GM19351 (cell line): Measurements from ENCODE around the gene OCA2.

Experiments used
- ATAC-seq: cut with Tn5 transposase; IDR thresholded peaks from one replicate; pipeline ENCODE4 v1.9.1; 2021; ENCODE audit warnings: mild to moderate bottlenecking, moderate library complexity; ENCODE audit not compliant: unreplicated experiment

The OCA2 gene

DNA sequence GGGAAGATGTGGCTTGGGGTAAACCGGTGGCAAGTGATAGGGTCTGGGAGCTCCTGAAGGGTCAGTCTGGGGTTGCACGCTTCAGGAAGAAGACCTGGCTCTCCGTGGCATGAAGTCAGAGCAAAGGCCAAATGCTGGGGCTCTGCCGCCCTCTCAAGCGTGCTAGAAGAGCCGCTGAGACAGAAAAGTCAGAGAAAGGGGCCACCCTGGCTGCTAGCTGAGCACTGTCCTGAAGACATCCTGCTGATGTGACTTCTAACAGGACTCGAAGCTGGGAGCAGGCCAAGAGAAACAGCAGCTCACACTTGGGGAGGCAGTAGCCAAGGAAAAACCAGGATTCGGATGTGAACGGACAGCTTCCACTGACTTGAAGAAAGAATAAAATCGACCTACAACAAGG lies 270.4 kb downstream of the OCA2 start:
- no peak for ATAC-seq

DNA sequence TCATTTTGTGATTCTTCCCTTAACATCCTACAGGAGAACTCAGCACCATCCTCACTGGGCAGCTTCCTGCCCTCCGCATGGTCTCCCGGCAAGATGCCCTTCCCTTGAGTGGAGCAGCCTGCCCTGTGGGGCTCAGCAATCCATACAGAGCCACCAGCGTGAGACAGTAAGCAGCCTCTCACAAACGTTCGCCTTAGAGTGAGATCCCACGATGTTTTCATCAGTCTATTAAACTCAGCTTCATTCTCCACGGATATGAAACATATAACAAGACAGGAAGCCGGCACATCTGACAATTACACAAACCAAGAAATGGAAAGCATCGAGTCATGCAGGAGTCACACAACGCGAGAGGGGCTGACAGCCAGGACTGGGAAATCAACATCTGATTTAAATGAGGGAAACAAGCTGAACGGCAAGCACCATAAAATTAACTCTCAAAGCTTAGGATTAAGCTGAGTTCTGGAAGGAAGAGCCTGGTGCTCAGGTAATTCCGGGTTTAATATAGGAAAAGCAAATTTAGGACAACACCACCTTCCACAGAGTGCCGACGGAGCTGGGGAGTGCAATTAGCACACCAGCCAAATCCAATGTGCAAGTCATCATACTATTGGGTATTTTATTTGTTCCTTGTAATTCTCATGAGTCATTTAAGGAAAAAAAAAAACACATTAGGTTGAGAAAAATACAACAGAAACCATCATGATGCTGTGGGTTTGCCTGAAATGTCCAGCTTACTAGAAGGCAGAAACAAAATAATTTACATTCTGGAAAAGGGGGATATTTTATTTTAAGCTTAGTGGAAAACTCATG lies 272.0 kb downstream of the OCA2 start:
- ATAC-seq = no peak

- no peak for ATAC-seq
Observed at GRCh38 chr15:27826411-27826810, 272.7 kb downstream of the OCA2 start.

DNA sequence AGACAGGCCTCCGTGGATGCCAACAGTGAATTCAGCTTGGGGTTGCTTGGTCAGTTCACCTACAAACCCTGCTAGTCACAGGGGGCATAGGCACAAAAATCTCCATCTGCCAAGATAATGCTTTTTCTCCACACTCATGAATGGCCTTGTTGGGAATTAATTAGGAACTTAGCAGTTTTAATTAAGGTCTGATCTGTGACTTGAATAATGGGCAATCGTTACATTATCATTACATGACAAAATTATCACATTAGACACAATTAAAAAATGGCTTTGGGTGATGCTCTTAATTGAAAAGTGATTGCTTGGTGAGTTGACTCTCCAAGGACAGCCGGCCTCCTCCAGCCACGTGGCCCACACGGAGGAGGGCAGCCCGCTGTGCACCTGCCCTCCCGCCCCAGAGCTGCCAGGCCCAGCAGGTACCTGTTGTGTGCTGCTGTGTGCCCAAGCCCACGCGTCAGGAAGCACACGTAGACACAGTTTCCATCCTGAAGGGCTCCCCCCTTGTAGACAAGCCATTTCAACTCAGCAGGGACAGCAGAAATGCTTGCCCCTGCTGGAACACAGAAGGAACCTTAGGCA lies 274.2 kb downstream of the OCA2 start:
- ATAC-seq = no peak

DNA sequence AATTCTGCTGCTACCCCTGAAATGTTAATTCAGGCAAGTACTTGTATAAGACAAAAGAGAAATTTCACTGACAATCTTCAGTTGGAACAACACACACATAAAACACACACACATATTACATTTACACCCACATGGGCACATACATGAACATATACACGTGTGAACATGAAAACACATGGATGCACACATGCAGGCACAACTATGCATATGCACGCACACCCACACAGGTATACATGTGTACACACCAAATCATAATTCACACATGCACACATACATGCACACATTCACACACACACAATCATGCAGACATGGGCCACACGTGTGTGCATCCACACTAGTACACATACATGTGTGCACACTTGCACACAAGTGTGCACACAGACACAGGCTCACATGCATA lies 277.8 kb downstream of the OCA2 start:
- no peak for ATAC-seq

DNA sequence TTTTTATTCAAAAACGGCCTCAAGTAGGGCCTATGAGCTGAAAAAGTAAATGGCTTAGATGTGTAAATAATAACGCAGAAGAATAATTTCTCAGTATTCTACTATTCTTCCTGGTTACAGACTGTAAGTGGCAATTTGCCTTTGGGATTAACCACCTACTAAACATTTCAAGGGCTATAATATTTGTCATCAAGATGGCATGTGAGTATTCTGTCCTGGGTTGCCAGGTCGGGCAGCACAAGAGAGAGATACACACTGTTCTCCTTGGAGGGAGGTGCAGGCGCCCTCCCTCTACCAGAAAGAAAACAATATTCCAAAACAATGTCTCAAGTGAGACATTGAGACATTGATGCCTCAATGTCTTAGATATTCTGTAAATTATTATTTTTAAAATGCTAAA lies 278.4 kb downstream of the OCA2 start:
- ATAC-seq = no peak

- ATAC-seq = no peak
Observed at GRCh38 chr15:27820232-27820631, 278.9 kb downstream of the OCA2 start.

- ATAC-seq = no peak
Observed at GRCh38 chr15:27817258-27817657, 281.9 kb downstream of the OCA2 start.

GRCh38 chr15:27816790-27817189 lies 282.3 kb downstream of the OCA2 start:
- ATAC-seq = no peak

DNA sequence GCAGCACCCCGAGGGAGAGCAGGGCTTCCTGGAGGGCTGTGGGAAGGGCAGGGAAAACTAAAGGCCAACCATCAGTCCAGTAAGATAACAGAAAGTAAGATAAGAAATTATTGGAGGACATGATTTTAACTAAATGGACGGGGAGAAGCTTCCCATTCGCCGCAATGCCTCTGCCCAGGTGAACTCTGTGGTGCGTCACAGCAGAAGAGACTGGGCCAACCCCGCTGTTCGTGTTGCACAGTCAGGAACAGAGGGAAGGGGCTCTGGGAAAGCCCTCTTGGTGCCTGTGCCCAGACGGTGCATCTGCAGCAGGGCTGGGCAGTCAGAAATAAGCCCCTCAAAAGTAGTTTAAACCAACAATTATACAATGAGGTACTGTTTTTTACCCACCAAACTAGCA lies 284.1 kb downstream of the OCA2 start:
- no peak for ATAC-seq

DNA sequence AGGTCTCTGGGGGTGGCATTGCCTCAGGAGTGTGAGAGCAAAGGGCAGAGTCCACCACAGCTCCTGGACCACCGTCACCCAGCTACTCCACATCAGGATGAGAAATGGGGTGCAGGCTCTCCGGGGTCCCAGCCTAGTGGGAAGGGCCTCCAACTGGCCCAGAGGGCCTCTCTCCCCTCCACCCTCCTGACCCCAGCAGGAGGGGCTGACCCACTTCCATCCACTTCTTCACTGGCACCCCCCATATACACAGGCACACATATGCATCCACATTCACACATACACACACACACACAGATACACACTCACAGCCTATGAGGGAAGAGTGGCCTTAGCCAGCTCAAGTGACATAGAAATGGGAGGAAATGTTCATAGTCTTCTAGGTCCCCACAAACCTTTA lies 286.0 kb downstream of the OCA2 start:
- no peak for ATAC-seq

DNA sequence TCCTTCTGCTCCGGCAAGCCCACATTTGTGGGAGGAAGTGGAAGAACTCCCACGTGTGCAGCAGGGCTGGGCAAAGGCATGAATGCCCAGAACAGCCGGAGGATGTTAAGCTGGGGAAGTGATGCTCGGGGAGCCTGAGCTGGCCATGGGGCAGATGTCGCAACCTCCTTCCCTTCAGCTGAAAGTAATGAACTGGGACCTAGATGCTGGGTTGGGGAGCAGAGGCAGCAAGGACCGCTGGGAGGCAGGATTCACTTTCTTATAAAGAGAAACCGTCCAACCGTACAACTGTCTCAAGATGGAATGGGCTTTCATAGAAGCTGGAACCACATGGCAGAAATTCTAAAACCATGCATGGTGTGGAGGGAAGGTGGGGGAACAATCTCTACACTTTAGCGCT lies 290.9 kb downstream of the OCA2 start:
- ATAC-seq = no peak

DNA sequence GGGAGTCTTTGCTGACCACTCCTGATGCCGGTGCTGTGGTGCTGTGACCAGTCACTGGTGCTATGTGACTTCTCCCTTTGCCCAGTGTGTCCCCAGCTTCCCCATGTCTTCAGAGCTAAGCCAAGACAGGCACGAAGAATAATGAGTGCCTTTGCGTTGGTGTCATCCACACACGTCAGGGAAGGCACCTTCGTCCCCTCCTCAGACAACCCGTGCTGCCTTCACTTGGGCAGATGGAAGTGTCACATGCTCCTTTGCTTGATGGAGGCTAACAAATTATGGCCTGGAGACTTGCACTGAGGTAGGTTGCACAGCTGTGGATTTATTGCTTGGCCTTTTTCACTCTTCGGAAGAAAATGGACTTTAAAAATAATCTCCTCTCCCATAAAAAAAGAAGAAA lies 291.8 kb downstream of the OCA2 start:
- ATAC-seq = no peak

DNA sequence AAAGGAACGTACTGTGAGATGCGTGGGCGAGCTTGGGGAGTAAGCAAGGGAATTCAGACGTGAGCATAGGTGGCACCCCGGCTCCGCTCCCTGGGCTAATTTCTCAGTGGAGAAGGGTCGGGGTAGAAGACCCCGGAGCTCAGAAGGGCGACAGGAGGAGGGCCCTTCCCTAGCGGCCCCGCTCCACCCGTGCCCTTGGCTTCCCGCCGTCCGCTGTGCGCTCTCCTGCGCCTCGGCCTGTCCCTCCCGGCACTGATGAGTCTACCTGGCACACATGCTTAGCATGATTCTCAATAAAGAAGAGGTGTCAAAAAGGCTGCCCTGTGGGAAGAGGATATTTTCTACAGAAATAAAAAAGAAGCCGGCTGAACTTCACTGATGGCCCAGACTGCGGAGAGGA lies 292.7 kb downstream of the OCA2 start:
- ATAC-seq = no peak

DNA sequence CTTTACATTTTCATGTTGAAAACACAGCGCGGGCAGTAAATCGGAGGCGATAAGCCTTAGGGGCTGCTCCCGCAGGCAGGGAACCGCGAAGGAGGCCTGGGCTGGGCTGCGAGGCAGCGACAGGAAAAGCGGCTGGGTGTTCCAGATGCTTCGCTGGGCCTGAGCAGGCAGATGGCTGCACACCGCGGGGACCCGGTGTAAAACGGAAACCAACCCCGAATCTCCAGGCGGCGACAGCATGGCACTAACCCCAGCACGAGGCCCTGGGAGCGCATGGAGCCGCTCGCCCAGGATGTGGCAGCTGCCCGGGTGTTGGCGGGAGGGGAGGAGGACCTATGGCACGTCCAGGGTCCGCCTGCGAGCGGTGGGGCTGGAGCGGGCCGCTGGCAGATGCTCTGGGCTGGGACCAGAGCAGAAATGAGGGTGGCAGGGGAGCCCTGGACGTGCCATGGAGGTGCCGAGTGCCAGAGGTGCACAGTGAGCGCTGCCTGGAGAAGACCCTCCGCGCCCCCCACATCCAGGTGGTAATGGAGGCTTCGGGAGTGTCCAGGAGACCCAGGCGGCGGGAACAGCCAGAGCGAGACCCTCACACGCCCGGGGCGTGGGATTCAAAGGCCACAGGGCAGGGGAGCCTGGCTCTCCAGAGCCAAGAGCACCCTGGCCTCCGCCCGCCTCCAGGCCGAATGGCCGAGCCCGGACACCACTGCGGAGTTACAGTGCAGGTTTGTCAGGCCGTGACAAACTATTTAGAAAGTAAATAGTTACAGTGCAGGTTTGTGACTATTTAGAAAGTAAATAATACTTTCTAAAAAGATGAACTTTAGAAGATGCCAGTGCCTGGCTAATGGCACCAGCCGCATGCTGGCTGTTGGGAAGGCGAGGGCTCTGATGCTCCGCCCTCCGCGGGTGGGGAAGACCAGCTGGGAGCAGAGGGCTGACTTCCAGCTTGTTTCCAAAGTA lies 293.6 kb downstream of the OCA2 start:
- no peak for ATAC-seq

DNA sequence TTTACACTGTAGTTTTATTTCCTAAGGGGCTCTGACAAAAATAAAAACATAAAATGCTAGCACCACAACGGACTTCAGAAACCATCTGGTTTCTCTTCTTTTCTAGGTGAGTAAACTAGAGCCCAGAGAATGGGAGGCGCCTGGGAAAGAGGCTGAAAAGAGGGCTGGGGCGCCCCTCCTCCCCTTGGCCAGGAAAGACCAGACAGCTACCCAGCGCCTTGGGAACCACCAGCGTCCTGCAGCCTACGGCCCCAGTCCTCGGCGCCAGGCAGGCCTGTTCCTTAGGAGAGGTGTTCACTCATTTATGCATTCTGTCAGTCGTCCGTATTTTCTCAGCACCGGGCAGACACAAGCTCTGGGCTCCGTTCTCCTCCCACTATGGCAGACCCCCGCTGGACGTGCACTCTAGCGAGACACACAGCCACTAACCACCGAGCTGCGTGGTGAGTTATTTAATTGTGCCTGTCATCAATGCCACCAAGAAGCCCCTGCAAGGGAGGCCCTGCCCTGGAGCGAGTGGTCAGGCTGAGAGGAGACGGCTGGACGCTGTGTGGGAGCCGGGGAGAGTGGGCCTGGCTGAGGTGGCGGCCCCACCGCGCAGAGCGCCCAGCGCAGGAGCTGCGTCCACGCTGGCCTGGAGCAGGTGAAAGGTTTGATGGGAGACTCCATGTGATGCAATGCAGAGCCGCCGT lies 294.4 kb downstream of the OCA2 start:
- no peak for ATAC-seq

- ATAC-seq = no peak
Observed at GRCh38 chr15:27798807-27799206, 300.3 kb downstream of the OCA2 start.

DNA sequence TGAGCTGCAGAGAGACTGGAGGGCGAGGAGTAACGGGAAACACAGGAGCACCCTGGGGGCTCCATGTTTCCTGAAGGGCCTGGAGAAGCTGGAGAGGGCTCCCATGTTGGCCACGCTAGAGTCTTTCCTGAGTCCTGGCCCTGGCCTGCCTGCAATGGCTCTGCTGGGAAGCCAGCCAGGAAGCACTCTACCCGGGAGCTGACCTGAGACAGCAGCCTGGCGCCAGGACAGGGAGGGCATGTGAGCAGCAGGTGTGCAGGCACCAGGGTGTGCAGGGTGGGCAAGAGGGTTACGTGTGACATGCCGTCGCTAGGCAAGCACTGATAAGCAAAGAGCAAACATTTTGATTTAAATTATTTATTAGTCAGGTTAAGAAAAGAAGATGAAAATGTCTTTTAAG lies 301.4 kb downstream of the OCA2 start:
- no peak for ATAC-seq

DNA sequence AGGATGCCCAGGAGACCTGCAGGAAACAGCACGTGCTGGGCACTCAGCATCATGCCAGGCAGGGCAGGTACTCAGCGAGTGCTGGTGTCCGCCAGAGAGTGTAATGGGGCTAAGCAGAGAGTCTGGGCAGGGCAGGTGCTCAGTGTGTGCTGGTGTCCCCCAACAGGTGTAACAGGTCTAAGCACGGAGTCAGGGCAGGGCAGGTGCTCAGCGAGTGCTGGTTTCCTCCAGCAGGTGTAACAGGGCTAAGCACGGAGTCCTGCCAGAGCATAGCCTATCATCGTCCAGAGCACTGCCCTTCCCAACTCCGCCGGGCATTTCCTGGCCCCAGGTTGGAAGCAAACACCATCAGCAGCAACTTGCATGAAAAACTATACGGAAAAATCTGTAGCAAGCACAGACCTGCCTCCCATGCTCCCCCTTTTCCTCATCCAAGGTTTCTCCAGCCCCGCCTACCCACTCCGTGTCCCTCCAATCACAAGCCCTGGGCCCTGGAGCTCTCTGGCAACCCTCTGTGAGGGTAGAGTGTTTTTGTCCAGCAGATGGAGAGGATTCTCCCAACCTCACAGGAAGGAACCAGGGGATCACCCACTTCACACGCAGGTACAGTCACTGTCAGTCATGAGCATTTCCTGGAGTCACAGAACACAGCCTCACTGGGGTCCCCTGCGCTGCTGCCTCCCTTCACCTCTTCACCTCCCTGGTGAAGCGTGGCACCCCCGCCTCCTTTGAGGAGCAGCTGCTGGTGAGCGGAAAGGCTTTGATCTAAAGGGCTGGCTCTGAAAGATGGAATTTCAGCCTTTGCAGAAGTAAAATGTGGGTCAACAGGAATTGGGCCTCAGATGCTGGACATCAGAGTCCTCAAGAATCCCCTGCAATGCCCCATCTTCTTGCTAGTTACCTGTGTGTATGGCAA lies 302.5 kb downstream of the OCA2 start:
- no peak for ATAC-seq

DNA sequence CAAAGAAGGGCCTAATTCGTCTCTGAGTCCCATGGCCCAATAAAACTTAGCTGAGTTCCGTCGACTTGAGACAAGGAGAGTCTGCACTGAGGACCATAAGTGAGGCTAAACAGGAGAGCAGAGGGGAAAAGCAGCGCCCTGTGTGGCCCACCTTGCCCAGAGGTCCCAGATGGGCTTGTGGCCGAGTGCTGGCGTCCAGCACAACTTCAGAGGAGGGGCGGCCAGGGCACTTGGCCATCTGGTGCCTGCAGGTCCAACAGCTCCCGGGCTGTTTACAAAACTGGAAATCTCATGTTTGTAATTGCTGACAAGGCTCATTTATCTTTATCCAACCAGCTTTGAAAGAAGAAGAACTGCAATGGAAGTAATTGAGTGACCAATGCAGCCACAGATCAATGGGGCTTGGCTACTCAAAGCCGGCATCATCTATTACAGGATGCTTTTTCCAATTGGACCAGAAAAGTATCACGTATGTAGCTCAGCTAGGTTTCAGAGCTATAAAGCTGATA lies 306.3 kb downstream of the OCA2 start:
- ATAC-seq = no peak
